ENCODE measurements around the gene CLEC4A. TPM values are rescaled to one million over a fixed set of nuclear protein-coding genes. Genes with fewer than 3 reads are reported as not detected.
A peak's percentile ranks its signal among the peaks of the same experiment; 100 is the strongest.
"Not testable (repeated sequence)": the region's sequence is repeated elsewhere in the genome, so short reads cannot be mapped to it uniquely, and the experiment has no call there.

CLEC4A gene
- total RNA-seq, 2 experiments from 2014 or later = 0.19 TPM; not detected in 1

DNA sequence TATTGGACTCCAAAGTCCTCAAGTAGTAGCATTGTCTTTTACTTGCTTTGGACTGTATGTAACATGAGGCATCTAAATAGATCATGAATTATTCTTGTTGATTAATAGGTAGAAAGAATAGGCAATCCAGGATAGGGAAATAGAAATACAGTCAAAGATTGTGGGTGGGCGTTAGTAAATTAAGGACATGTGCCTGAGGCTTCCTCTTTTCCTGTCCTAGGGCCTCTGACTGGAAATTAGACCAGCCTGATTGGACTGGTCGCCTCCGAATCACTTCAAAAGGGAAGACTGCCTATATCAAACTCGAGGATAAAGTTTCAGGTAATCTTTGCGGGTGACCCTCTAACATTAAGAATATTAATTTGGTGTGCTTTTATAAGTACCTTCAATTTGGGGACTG, 33.7 kb upstream of the CLEC4A start:
- Mint-ChIP-seq H3K4me1 (peaks cover 41% of the 10 kb centered on the region), H3K36me3 (ENCODE audit: low read depth) (peaks cover 62% of the 10 kb centered on the region), H3K27me3 (no peaks in the 10 kb centered on the region), H3K4me3 (no peak overlapping the region), H3K27ac (no peak overlapping the region), H3K9me3 (no peaks in the 10 kb centered on the region)
- DNase-seq = no peak
- POLR2A ChIA-PET = no interaction called here
- CTCF ChIA-PET = no interaction called here

DNA sequence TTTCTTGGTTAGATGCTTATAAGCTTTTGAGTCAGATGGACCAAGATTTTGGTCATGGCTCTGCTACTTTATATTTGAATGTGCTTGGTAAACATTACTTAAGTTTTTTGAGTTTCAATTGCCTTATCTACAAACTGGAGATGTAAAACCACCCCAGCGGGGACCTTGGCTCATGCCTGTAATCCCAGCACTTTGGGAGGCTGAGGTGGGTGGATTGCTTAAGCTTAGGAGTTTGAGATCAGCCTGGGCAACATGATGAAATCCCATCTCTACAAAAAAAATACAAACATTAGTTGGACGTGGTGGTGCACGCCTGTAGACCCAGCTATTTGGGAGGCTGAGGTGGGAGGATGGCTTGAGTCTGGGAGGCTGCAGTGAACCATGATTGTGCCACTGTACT, 30.1 kb upstream of the CLEC4A start:
- Mint-ChIP-seq H3K4me1 (peaks cover 24% of the 10 kb centered on the region), H3K4me3 (no peak overlapping the region), H3K9me3 (no peaks in the 10 kb centered on the region), H3K27ac (no peak overlapping the region), H3K36me3 (ENCODE audit: low read depth) (peaks cover 78% of the 10 kb centered on the region), H3K27me3 (no peaks in the 10 kb centered on the region)
- POLR2A ChIA-PET = no interaction called here
- CTCF ChIA-PET = interaction anchor here (1.1 kb wide), 1 partner anchor 15 kb away, joined by 3 read pairs; no protein-coding TSS in a partner anchor
- no peak for DNase-seq

DNA sequence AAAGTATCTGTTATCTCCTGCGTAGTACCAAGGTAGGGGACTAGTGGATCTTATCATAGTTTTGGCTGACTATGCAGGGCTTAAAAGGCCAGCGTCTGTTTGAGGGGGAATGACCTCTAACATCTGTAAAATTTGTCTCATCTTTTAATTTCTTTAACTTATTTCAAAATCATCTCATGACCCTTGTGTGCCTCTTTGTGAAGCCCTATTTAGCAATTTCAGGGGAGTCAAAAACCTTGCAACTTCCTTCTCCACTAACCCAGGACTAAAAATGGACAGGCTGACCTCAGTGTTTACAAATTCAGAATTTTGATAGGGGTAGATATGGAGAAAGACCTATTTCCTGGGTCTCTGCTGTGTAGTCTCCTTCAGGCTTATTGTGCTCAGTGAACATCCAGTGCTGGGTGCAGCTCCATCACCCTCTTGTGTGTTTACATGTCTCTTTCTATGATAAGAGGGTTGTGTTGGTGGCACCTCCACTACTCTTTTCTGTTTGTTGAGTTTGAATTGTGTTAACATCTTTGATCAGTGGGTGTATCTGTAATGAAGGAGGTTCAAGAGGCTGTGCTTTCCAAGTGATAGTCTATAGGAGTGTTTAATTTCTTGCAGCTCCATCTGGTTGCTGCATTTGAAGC, 27.0 kb upstream of the CLEC4A start:
- Mint-ChIP-seq H3K27me3 (no peaks in the 10 kb centered on the region), H3K36me3 (ENCODE audit: low read depth) (peaks cover 73% of the 10 kb centered on the region), H3K9me3 (no peaks in the 10 kb centered on the region), H3K4me1 (peaks cover 8% of the 10 kb centered on the region), H3K4me3 (no peak overlapping the region), H3K27ac (peak overlapping the region; percentile 5)
- CTCF ChIA-PET = interaction anchor here (1.4 kb wide), 1 partner anchor 19 kb away, joined by 5 read pairs; no protein-coding TSS in a partner anchor
- POLR2A ChIA-PET = no interaction called here
- no peak for DNase-seq

DNA sequence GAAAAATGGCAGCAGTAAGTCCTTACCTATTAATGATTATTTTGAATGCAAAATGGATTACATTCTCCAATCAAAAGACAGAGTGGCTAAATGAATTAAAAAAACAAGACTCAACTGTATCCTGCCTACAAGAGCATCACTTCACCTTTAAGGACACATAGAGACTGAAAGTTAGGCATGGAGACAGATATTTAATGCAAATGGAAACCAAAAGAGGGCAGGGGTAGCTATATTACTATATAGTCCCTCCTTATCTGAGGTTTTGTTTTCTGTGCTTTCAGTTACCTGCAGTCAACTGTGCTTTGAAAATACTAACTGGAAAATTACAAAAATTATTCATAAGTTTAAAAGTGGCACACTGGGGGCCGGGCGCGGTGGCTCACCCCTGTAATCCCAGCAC, 24.2 kb upstream of the CLEC4A start:
- Mint-ChIP-seq H3K27ac (no peak overlapping the region), H3K27me3 (no peaks in the 10 kb centered on the region), H3K9me3 (no peaks in the 10 kb centered on the region), H3K36me3 (ENCODE audit: low read depth) (peaks cover 58% of the 10 kb centered on the region), H3K4me3 (no peak overlapping the region), H3K4me1 (peaks cover 8% of the 10 kb centered on the region)
- DNase-seq = no peak
- POLR2A ChIA-PET = no interaction called here
- CTCF ChIA-PET = interaction anchor here (1.3 kb wide), 1 partner anchor 55 kb away, joined by 4 read pairs; no protein-coding TSS in a partner anchor

DNA sequence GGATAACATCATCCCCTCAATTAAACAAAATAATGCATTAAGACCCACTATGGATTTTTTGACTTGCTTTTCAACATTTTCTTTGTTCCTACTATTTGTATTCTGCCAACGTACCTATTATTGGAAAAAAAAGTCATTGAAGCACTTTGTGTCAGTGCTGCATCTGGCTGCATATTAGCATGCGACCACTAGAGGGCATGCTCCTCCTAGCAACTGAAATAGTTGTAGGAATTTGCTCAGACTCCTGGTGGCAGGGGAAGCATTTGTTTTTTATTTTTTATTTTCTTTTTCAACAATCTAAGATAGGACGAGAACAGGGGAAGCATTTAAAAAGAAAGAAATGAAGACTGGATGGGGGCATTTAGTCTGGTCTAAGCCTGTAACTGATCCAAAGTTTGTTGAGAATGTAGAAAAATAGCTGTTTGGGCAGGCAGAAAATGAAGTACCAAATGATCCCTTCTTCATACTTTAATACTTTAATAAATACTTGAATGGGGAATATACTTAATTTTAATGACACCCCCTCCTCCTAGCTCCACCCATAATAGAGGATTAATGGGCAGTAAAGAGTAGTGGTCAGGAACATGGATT, 14.5 kb upstream of the CLEC4A start:
- H3K27ac Mint-ChIP-seq = no peak overlapping the region

DNA sequence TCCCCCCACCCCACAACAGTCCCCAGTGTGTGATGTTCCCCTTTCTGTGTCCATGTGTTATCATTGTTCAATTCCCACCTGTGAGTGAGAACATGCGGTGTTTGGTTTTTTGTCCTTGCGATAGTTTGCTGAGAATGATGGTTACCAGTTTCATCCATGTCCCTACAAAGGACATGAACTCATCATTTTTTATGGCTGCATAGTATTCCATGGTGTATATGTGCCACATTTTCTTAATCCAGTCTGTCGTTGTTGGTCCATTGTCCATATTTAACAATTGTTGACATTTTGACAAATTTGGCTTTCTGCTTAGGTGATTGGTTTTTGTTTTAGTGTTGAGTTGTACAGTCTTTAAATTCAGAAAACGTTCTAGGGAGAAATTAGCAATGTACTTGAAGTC, 10.3 kb upstream of the CLEC4A start:
- H3K27ac Mint-ChIP-seq; H3K9me3 Mint-ChIP-seq; POLR2A ChIA-PET; DNase-seq; H3K27me3 Mint-ChIP-seq; CTCF ChIA-PET; H3K36me3 Mint-ChIP-seq (ENCODE audit: low read depth); H3K4me1 Mint-ChIP-seq; H3K4me3 Mint-ChIP-seq: not testable (repeated sequence)

More for the DNA sequence above, 14.5 kb upstream of the CLEC4A start:
- ChIA-PET CTCF (interaction anchor here (0.8 to 1.3 kb wide), 5 partner anchors 14 to 123 kb away, joined by 3 to 7 read pairs (median 4); partner anchors contain the start of gene CLEC4A), POLR2A (no interaction called here)
- peak; percentile 88 for DNase-seq
- Mint-ChIP-seq H3K4me3 (no peak overlapping the region), H3K27me3 (no peaks in the 10 kb centered on the region), H3K9me3 (no peaks in the 10 kb centered on the region), H3K36me3 (ENCODE audit: low read depth) (peaks cover 25% of the 10 kb centered on the region), H3K4me1 (peaks cover 4% of the 10 kb centered on the region)

DNA sequence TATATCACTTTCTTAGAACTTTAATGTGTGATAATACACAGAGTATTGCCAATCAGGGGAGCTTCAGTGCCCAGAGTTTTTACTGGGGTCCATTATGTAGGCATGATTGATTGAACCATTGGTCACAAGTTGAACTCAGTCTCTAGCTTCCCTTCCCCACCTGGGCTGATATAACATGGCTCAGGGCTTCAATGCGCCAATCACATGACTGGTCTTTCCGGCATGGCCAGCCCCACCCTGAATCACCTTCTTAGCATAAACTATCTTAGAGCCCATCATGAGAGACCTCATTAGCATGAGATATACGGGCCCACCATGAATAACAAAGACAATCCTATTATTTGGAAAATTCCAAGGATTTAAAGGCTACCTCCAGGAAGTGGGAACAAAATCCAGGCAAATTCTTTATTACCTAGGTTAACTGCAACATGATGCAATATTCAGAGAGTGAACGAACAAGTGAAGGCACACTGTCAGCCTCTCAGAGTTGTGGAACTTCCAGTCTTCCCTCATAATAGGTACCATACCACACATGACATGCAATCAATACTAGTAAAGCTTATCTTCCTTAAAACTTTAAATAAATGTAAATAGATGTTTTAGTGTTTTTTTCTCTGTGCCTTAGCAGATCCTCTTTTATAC, 3.2 kb upstream of the CLEC4A start:
- no peaks in the 10 kb centered on the region for H3K27me3 Mint-ChIP-seq
- H3K9me3 Mint-ChIP-seq = no peaks in the 10 kb centered on the region
- H3K4me3 Mint-ChIP-seq = no peak overlapping the region
- no peak for DNase-seq
- CTCF ChIA-PET = no interaction called here
- H3K27ac Mint-ChIP-seq = no peak overlapping the region
- H3K4me1 Mint-ChIP-seq = no peaks in the 10 kb centered on the region
- no peaks in the 10 kb centered on the region for H3K36me3 Mint-ChIP-seq (ENCODE audit: low read depth)
- POLR2A ChIA-PET = no interaction called here

DNA sequence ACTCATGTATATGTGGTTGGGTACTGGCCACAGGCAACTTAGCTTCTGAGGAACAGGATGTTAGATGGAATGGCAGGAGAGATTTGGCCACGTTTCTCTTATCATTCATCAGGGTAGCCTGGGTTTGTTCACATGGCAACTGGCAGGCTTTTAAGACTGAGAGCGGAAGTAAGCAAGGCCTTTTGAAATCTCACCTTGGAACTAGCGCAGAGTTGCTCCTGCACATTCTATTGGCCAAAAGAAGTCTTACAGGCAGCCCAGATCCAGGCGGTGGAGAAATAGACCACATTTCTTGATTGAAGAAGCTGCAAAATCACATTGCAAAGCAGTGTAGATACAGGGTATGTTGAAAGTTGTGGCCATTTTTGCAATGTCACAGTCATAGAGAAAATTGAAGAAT, 3.7 kb downstream of the CLEC4A start:
- H3K4me3 Mint-ChIP-seq = no peak overlapping the region
- peaks cover 15% of the 10 kb centered on the region for H3K4me1 Mint-ChIP-seq
- no peak overlapping the region for H3K27ac Mint-ChIP-seq
- no peaks in the 10 kb centered on the region for H3K27me3 Mint-ChIP-seq
- peak; percentile 46 for DNase-seq
- H3K9me3 Mint-ChIP-seq = no peaks in the 10 kb centered on the region
- H3K36me3 Mint-ChIP-seq (ENCODE audit: low read depth) = no peaks in the 10 kb centered on the region
- POLR2A ChIA-PET = no interaction called here
- CTCF ChIA-PET = interaction anchor here (1.3 kb wide), 1 partner anchor 9 kb away, joined by 6 read pairs; no protein-coding TSS in a partner anchor

DNA sequence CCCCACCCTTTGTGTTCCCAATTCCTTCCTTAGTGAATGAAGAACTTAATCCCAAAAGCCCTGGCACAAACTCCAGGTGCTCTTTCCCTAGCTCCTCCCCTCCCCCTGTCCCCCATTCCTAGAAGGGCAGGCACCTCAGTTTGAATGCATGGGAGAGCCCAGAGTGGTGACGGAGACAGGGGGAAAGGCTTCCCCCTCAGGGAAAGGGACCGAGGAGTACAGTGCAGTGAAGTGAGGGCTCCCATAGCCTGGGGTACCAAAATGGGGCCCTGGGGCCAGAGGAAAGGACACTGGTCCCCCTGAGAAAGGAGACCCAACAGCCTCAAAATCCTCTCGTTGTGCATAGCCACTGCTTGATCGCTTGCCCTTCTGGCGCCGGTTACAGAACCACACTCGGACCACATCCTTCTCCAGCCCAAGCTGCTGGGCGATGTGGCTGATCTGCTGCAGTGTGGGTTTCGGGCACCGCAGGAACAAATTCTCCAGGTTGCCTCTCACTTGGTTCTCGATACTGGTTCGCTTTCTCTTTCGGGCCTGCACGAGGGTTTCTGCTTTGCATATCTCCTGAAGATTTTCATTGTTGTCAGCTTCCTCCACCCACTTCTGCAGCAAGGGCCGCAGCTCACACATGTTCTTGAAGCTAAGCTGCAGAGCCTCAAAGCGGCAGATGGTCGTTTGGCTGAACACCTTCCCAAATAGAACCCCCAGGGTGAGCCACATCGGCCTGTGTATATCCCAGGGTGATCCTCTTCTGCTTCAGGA, 10.4 kb downstream of the CLEC4A start:
- H3K4me3 Mint-ChIP-seq; POLR2A ChIA-PET; CTCF ChIA-PET; H3K4me1 Mint-ChIP-seq; H3K27me3 Mint-ChIP-seq; H3K9me3 Mint-ChIP-seq; H3K36me3 Mint-ChIP-seq (ENCODE audit: low read depth): not testable (repeated sequence)
- H3K27ac Mint-ChIP-seq = peak overlapping the region; percentile 51
- peak; percentile 14 for DNase-seq

DNA sequence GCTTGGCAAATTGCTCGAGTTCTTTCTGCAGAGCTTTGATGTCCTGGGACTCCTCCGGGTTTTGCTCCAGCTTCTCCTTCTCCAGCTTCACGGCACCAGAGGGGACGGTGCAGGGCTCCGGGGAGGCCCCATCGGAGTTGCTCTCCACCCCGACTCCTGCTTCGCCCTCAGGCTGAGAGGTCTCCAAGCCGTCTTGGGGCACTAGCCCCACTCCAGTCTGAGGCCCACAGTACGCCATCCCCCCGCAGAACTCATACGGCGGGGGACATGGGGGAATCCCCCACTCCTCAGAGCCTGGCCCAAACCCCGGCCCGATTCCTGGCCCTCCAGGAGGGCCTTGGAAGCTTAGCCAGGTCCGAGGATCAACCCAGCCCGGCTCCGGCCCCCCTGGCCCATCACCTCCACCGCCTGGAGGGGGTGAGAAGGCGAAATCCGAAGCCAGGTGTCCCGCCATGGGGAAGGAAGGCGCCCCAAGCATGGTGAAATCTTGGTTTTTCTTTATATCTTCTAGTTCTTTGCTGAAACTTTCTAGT, 11.0 kb downstream of the CLEC4A start:
- H3K27ac Mint-ChIP-seq; H3K36me3 Mint-ChIP-seq (ENCODE audit: low read depth); CTCF ChIA-PET; H3K4me1 Mint-ChIP-seq; POLR2A ChIA-PET; H3K27me3 Mint-ChIP-seq; H3K4me3 Mint-ChIP-seq; H3K9me3 Mint-ChIP-seq; DNase-seq: not testable (repeated sequence)

DNA sequence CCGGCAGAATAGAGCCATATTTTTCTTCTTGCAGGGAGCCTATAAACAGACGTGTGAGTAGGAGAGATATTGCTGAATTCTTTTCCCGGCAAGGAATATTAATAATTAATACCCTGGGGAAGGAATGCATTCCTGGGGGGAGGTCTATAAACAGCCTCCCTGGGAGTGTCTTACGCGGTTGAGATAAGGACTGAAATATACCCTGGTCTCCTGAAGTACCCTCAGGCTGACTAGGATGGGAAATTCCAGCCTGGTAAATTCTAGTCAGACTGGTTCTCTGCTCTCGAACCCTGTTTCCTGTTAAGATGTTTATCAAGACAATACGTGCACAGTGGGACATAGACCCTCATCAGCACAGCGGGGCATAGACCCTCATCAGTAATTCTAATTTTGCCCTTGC, 18.2 kb downstream of the CLEC4A start:
- CTCF ChIA-PET = interaction anchor here (0.6 to 0.9 kb wide), 2 partner anchors 14 to 28 kb away, joined by 3 to 4 read pairs; no protein-coding TSS in a partner anchor
- DNase-seq; H3K4me3 Mint-ChIP-seq; H3K9me3 Mint-ChIP-seq; H3K27me3 Mint-ChIP-seq; POLR2A ChIA-PET; H3K36me3 Mint-ChIP-seq (ENCODE audit: low read depth); H3K4me1 Mint-ChIP-seq; H3K27ac Mint-ChIP-seq: not testable (repeated sequence)

DNA sequence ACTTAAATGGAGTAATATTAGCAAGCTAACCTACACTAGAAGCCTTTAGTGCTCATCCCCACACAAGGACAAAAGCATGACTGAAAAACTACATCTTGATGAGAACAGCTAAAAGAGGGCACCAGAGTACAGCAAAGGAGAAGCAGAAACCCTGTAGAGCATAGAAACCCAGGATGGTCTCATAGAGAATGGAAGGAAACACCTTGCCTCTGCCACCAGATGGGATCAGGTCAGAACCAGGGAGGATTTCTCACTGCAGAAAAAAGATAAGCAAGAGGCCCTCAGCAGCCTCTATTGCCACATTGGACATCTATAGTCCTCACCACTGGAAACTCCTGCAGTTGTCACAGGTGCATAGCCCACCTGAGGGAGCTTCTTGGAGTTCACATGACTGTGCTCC, 19.8 kb downstream of the CLEC4A start:
- H3K36me3 Mint-ChIP-seq (ENCODE audit: low read depth) = no peaks in the 10 kb centered on the region
- H3K4me1 Mint-ChIP-seq = no peaks in the 10 kb centered on the region
- CTCF ChIA-PET = no interaction called here
- no peak overlapping the region for H3K4me3 Mint-ChIP-seq
- POLR2A ChIA-PET = no interaction called here
- no peak overlapping the region for H3K27ac Mint-ChIP-seq
- peaks cover 7% of the 10 kb centered on the region for H3K9me3 Mint-ChIP-seq
- peaks cover 21% of the 10 kb centered on the region for H3K27me3 Mint-ChIP-seq
- DNase-seq = no peak
